Measurements from ENCODE around the gene CD82.

The CD82 gene

GRCh38 chr11:44566952-44567875 lies 1.8 kb downstream of the CD82 start:
- DNase-seq (ENCODE audit: low read depth, low spot score), result no peak
- Histone ChIP-seq H3K9ac (ENCODE audit: insufficient read length) (no peak overlapping the region), H3K9me3 (ENCODE audit: low read depth, low read length) (no peaks in the 10 kb centered on the region), H3K36me3 (ENCODE audit: insufficient read depth, low read length) (no peaks in the 10 kb centered on the region), H3K27ac (no peak overlapping the region), H3K4me3 (no peak overlapping the region)
- TF ChIP-seq POLR2AphosphoS5 (IDR thresholded peaks at IDR 0.05; ENCODE audit: borderline replicate concordance, low read depth, low read length) (no peak), FOXP2 (optimal IDR thresholded peaks at IDR 0.05; ENCODE audit: control extremely low read depth, extremely low read length, insufficient read depth) (no peak), EZH2 (IDR thresholded peaks at IDR 0.05) (no peak)

- H3K9ac ChIP-seq (ENCODE audit: insufficient read length), result no peak overlapping the region
- no peak overlapping the region for H3K4me3 ChIP-seq
- TF ChIP-seq POLR2AphosphoS5 (IDR thresholded peaks at IDR 0.05; ENCODE audit: borderline replicate concordance, low read depth, low read length), result no peak
- H3K27ac ChIP-seq, result no peak overlapping the region
- no peaks in the 10 kb centered on the region for H3K36me3 ChIP-seq (ENCODE audit: insufficient read depth, low read length)
- no peaks in the 10 kb centered on the region for H3K9me3 ChIP-seq (ENCODE audit: low read depth, low read length)
- DNase-seq (ENCODE audit: low read depth, low spot score), result no peak
Measured at GRCh38 chr11:44567876-44568256, 2.4 kb downstream of the CD82 start.

GRCh38 chr11:44568331-44568657 lies 2.8 kb downstream of the CD82 start:
- no peak overlapping the region for H3K9ac ChIP-seq (ENCODE audit: insufficient read length)
- H3K27ac ChIP-seq, result no peak overlapping the region
- H3K36me3 ChIP-seq (ENCODE audit: insufficient read depth, low read length), result no peaks in the 10 kb centered on the region
- no peak for DNase-seq (ENCODE audit: low read depth, low spot score)
- TF ChIP-seq POLR2AphosphoS5 (IDR thresholded peaks at IDR 0.05; ENCODE audit: borderline replicate concordance, low read depth, low read length) (no peak), EZH2 (IDR thresholded peaks at IDR 0.05) (no peak), FOXP2 (optimal IDR thresholded peaks at IDR 0.05; ENCODE audit: control extremely low read depth, extremely low read length, insufficient read depth) (no peak)
- no peak overlapping the region for H3K4me3 ChIP-seq
- no peaks in the 10 kb centered on the region for H3K9me3 ChIP-seq (ENCODE audit: low read depth, low read length)

GRCh38 chr11:44568658-44569473 lies 3.4 kb downstream of the CD82 start:
- TF ChIP-seq FOXP2 (optimal IDR thresholded peaks at IDR 0.05; ENCODE audit: control extremely low read depth, extremely low read length, insufficient read depth), result no peak
- TF ChIP-seq POLR2AphosphoS5 (IDR thresholded peaks at IDR 0.05; ENCODE audit: borderline replicate concordance, low read depth, low read length), result no peak
- TF ChIP-seq EZH2 (IDR thresholded peaks at IDR 0.05), result no peak
- no peaks in the 10 kb centered on the region for H3K36me3 ChIP-seq (ENCODE audit: insufficient read depth, low read length)
- no peak overlapping the region for H3K9ac ChIP-seq (ENCODE audit: insufficient read length)
- H3K27ac ChIP-seq, result no peak overlapping the region
- DNase-seq (ENCODE audit: low read depth, low spot score), result no peak
- no peak overlapping the region for H3K4me3 ChIP-seq
- H3K9me3 ChIP-seq (ENCODE audit: low read depth, low read length), result no peaks in the 10 kb centered on the region

- no peak overlapping the region for H3K4me3 ChIP-seq
- H3K36me3 ChIP-seq (ENCODE audit: insufficient read depth, low read length), result no peaks in the 10 kb centered on the region
- no peak for DNase-seq (ENCODE audit: low read depth, low spot score)
- TF ChIP-seq FOXP2 (optimal IDR thresholded peaks at IDR 0.05; ENCODE audit: control extremely low read depth, extremely low read length, insufficient read depth), result no peak
- no peak overlapping the region for H3K27ac ChIP-seq
- no peak overlapping the region for H3K9ac ChIP-seq (ENCODE audit: insufficient read length)
- H3K9me3 ChIP-seq (ENCODE audit: low read depth, low read length), result no peaks in the 10 kb centered on the region
Measured at GRCh38 chr11:44570411-44571155, 5.1 kb downstream of the CD82 start.

GRCh38 chr11:44571871-44572270 lies 6.4 kb downstream of the CD82 start:
- Histone ChIP-seq H3K36me3 (ENCODE audit: insufficient read depth, low read length) (no peaks in the 10 kb centered on the region), H3K9me3 (ENCODE audit: low read depth, low read length) (no peaks in the 10 kb centered on the region), H3K4me3 (no peak overlapping the region), H3K27ac (peak overlapping the region; percentile 1; the same call in 1 of the 2 replicates), H3K9ac (ENCODE audit: insufficient read length) (no peak overlapping the region)
- no peak for DNase-seq (ENCODE audit: low read depth, low spot score)
- TF ChIP-seq POLR2AphosphoS5 (IDR thresholded peaks at IDR 0.05; ENCODE audit: borderline replicate concordance, low read depth, low read length) (no peak), EZH2 (IDR thresholded peaks at IDR 0.05) (no peak), FOXP2 (optimal IDR thresholded peaks at IDR 0.05; ENCODE audit: control extremely low read depth, extremely low read length, insufficient read depth) (no peak)

GRCh38 chr11:44572436-44572835 lies 7.0 kb downstream of the CD82 start:
- no peaks in the 10 kb centered on the region for H3K36me3 ChIP-seq (ENCODE audit: insufficient read depth, low read length)
- no peak overlapping the region for H3K9ac ChIP-seq (ENCODE audit: insufficient read length)
- H3K4me3 ChIP-seq, result no peak overlapping the region
- H3K9me3 ChIP-seq (ENCODE audit: low read depth, low read length), result no peaks in the 10 kb centered on the region
- DNase-seq (ENCODE audit: low read depth, low spot score), result no peak
- TF ChIP-seq POLR2AphosphoS5 (IDR thresholded peaks at IDR 0.05; ENCODE audit: borderline replicate concordance, low read depth, low read length) (no peak), EZH2 (IDR thresholded peaks at IDR 0.05) (no peak), FOXP2 (optimal IDR thresholded peaks at IDR 0.05; ENCODE audit: control extremely low read depth, extremely low read length, insufficient read depth) (no peak)
- no peak overlapping the region for H3K27ac ChIP-seq

GRCh38 chr11:44572884-44573283 lies 7.4 kb downstream of the CD82 start:
- Histone ChIP-seq H3K9me3 (ENCODE audit: low read depth, low read length) (no peaks in the 10 kb centered on the region), H3K36me3 (ENCODE audit: insufficient read depth, low read length) (no peaks in the 10 kb centered on the region), H3K27ac (no peak overlapping the region), H3K4me3 (no peak overlapping the region), H3K9ac (ENCODE audit: insufficient read length) (no peak overlapping the region)
- TF ChIP-seq FOXP2 (optimal IDR thresholded peaks at IDR 0.05; ENCODE audit: control extremely low read depth, extremely low read length, insufficient read depth) (no peak), EZH2 (IDR thresholded peaks at IDR 0.05) (no peak), POLR2AphosphoS5 (IDR thresholded peaks at IDR 0.05; ENCODE audit: borderline replicate concordance, low read depth, low read length) (no peak)
- no peak for DNase-seq (ENCODE audit: low read depth, low spot score)

Measured in SK-N-MC (cell line).